NCI-H1436 treated with DMSO at 0.1 percent for 48 hours (cell line): ENCODE measurements around the gene LLPH.
"Not testable (repeated sequence)": the region's sequence is repeated elsewhere in the genome, so short reads cannot be mapped to it uniquely, and the experiment has no call there.

Experiments
- DNase-seq: peaks from one replicate; lab custom pipeline; 2025; lab: John Stamatoyannopoulos, UW

The LLPH gene

GRCh38 chr12:66130267-66131066, at the start of gene LLPH:
Gene LLPH (minus strand): TSS chr12:66130750. CDS start chr12:66129106, 1,644 bp downstream.
- peak; percentile 31 for DNase-seq

- DNase-seq, result no peak
These were observed 45.8 kb upstream of the LLPH start for GRCh38 chr12:66176105-66176900.

GRCh38 chr12:66174391-66175325, 44.1 kb upstream of the LLPH start:
- not testable (repeated sequence) for DNase-seq

GRCh38 chr12:66170606-66171005, 40.1 kb upstream of the LLPH start:
- no peak for DNase-seq

- DNase-seq, result peak; percentile 72
These were observed 38.9 kb upstream of the LLPH start, which contains the start of gene TMBIM4 for GRCh38 chr12:66169221-66170170. Gene TMBIM4 (minus strand): TSS chr12:66169996. CDS start chr12:66169951, 45 bp downstream.

GRCh38 chr12:66168410-66168809, 37.9 kb upstream of the LLPH start:
- DNase-seq, result no peak

- no peak for DNase-seq
These were observed 36.0 kb upstream of the LLPH start for GRCh38 chr12:66166561-66166960.

DNA sequence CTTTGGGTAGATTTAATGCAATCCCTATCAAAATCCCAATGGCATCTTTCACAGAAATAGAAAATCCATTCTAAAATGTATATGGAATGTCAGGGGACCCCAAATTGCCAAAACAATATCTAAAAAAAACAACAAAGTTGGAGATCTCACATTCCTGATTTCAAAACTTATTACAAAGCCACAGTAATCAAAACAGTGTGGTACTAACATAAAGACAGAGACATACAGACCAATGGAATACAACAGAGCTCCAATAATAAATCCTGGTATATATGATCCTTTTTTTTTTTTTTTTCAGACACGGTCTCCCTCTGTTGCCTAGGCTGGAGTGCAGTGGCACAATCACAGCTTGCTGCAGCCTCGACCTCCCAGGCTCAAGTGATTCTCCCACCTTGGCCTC, 34.6 kb upstream of the LLPH start:
- DNase-seq, result no peak

DNA sequence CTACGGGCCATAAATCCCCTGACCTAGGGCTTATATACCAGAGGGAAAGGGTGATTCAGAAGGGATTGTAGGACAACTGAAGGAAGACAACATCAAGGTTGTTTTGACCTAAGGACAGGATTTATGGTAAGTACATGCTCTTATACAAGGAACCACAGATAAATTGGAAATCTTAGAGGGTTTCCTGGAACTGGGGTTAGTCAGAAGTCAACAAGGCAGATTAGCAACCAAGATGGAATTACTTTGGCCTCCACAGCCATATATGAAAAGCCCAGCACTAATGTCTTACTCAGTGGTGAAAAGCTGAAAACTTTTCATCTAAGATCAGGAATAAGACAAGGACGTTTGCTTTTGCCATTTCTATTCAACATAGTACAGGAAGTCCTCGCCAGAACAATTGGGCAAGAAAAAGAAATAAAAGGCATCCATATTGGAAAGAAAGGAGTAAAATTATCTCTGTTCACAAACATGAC, 33.8 kb upstream of the LLPH start:
- no peak for DNase-seq

GRCh38 chr12:66163289-66163688, 32.7 kb upstream of the LLPH start:
- DNase-seq, result no peak

- DNase-seq, result no peak
These were observed 32.2 kb upstream of the LLPH start for GRCh38 chr12:66162701-66163100.

DNA sequence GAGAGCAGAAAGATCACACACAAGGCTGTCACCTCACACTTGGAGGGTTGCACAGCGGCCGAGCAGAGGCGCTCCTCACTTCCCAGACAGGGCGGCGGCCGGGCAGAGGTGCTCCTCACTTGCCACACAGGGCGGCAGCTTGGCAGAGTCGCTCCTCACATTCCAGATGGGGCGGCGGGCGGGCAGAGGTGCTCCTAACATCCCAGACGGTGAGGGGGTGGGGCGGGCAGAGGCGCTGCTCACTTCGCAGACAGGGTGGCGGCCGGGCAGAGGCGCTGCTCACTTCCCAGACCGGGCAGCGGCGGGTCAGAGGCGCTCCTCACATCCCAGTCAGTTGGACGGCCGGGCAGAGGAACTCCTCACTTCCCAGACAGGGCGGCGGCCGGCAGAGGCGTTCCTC, 30.2 kb upstream of the LLPH start:
- no peak for DNase-seq

DNA sequence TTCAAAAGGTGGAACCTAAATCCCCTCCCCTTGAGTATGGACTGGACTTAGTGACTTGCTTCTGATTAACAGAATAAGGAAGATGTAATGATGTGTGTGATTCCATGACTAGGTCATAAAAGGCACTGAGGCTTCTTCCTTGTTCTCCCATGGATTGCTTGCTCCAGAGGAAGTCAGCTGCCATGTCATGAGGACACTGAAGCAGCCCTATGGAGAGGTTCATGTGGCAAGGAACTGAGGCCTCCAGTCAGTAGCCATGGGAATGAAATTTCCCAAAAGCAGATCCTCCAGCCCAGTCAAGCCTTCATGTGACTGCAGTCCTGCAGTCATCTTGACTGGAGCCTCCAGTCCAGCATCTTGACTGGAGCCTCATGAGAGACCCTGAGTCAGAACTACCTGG, 28.6 kb upstream of the LLPH start:
- DNase-seq, result no peak

DNA sequence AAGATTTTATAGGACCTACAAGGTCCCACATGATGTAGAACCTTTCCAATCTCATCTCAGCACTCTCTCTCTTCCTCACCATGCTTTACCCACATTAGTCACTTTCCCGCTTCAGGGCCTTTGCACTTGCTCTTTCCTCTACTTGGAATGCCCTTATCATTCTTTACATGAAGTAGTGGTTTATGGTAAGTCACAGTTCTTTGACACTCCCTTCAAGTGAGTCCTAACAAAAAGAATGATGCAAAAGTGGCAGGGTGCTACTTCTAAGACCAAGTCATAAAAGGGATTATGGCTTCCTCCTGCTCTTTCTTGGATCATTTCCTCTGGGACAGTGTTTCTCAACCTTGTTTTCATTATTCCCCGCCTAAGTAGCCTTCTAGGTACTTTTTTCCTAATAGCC, 26.1 kb upstream of the LLPH start:
- DNase-seq, result no peak

GRCh38 chr12:66154776-66155175, 24.2 kb upstream of the LLPH start:
- no peak for DNase-seq

GRCh38 chr12:66152732-66153131, 22.2 kb upstream of the LLPH start:
- no peak for DNase-seq

DNA sequence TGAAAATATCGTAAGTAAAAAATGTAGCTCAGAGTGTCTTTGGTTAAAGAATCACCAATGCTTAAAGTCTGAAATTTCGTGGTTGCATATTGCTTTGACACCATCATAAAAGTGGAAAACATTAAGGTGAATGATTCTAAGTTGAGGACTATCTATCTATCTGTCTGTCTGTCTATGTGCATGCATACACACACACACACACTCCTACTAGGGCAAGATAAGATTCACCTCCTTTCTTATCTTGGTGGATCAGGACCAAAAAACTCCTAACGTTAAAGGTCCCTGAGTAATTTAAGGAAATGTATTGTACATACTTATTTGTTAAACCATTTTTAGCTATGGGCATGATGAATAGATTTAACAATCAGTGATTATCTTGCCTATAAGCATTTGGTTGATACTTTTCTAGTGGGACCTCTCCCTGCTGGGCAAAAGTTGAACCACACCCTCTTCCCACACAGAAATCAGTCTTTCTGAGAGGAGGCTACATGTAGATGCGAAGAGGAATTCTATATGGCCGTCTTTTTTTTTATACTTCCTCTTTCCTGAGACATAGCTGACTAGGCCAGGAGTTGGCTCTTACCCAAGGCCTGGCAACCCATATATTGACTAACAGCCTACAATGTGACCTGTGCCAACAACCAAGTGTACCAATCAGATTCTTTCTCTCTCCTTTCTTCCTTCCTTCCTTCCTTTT, 19.3 kb upstream of the LLPH start:
- no peak for DNase-seq

DNA sequence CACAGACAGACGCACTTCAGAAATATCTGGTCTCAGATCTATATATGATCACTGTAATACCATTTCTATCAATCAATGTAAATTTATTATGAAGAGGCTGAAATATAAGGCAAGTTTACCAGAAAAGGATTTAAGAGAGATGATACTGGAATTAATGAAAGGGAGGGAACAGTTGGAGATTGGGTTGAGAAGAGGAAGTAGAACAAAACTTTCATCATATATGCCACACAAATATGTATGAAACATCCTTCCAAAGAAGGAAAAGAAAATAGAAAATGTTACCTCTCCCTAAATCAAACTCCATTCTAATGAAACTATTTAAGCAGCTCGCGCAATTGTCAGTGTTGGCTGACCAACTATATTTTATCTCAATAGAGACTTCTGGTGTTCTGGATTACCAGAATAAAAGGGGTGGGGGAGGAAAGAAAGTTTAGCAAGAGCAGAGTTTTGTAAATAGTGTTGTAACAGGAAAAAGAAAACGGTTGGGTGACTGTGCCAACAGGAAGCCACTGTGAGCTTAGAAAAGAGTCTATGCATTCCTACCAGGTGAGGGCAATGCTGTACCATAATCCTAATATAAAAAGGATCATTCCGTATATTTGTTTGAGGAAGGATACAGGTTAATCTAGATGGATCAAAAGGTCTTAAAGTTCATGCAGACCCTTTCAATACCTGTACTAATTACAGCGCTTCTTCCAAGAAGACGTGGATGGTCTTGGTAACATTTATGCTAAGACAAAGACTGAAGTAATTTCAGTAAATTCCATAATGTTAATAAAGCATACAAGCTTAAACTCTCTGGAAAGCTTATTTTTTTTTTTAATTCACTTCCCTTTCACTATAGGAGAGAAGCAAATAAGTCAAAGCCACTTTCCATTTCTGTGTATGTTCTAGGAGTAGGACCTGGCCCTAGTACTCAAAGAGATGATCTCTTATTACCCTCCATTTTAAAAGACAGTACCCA, 14.5 kb upstream of the LLPH start:
- DNase-seq, result no peak

- DNase-seq, result no peak
These were observed 13.3 kb upstream of the LLPH start for GRCh38 chr12:66143868-66144267.
